Right atrium auricular region (tissue), 2 donors: ENCODE data around the gene OSBPL2. TPM values are rescaled to one million over a fixed set of nuclear protein-coding genes. Genes with fewer than 3 reads are reported as not detected.

Source experiments
- DNase-seq: peaks from one replicate; pipeline ENCODE4 v3.0.0-alpha.2; 2019; ENCODE audit warnings: low spot score
- H3K27ac ChIP-seq, 2 donors: fragments of 200-600 bp; sonication (generic); 1 replicate in 1 of 2; 2 replicates in 1 of 2; pipeline ENCODE4 v1.5.1; 2016 to 2019
- H3K27me3 ChIP-seq, 2 donors: fragments of 200-600 bp; sonication (generic); one replicate each; pipeline versions ENCODE4 v1.5.1 to v1.6.0; 2017 to 2019
- H3K36me3 ChIP-seq: fragments of 200-600 bp; sonication (generic); one replicate; pipeline ENCODE4 v1.5.1; 2016
- H3K4me1 ChIP-seq, 2 donors: fragments of 200-600 bp; sonication (generic); one replicate each; pipeline versions ENCODE4 v1.5.1 to v1.6.0; 2017 to 2019
- H3K4me3 ChIP-seq, 2 donors: fragments of 200-600 bp; sonication (generic); 1 replicate in 1 of 2; 2 replicates in 1 of 2; pipeline ENCODE4 v1.5.1; 2017 to 2019; ENCODE audit warnings: mild to moderate bottlenecking in 1 of 2, moderate library complexity in 1 of 2
- H3K9me3 ChIP-seq, 2 donors: fragments of 200-600 bp; sonication (generic); one replicate each; pipeline ENCODE4 v1.5.1; 2019
- total RNA-seq, 2 donors: library from RNA; depleted of rRNA; stranded (reverse); fragments of >200 nt; gene quantifications; one replicate each; pipeline ENCODE4 v1.1.0, GENCODE V29; 2016
- TF ChIP-seq, protein P1 (sequence below), 2 donors: fragments of 200-600 bp; sonication (generic); IDR thresholded peaks; one replicate each; pipeline ENCODE4 v1.5.1; 2019; ENCODE audit warnings: antibody characterized with exemption in 2 of 2

The OSBPL2 gene
- total RNA-seq, 2 donors from 2014 or later: 27.2 to 29.6 TPM

GRCh38 chr20:62329389-62330377 is 91.4 kb downstream of the OSBPL2 start:
- Histone ChIP-seq H3K4me3 (no peak overlapping the region), H3K27ac (no peak overlapping the region), H3K27me3 (no peaks in the 10 kb centered on the region), H3K36me3 (peaks cover 95% of the 10 kb centered on the region), H3K9me3 (no peaks in the 10 kb centered on the region), H3K4me1 (no peaks in the 10 kb centered on the region)
- no peak for DNase-seq
- TF ChIP-seq, protein P1, sequence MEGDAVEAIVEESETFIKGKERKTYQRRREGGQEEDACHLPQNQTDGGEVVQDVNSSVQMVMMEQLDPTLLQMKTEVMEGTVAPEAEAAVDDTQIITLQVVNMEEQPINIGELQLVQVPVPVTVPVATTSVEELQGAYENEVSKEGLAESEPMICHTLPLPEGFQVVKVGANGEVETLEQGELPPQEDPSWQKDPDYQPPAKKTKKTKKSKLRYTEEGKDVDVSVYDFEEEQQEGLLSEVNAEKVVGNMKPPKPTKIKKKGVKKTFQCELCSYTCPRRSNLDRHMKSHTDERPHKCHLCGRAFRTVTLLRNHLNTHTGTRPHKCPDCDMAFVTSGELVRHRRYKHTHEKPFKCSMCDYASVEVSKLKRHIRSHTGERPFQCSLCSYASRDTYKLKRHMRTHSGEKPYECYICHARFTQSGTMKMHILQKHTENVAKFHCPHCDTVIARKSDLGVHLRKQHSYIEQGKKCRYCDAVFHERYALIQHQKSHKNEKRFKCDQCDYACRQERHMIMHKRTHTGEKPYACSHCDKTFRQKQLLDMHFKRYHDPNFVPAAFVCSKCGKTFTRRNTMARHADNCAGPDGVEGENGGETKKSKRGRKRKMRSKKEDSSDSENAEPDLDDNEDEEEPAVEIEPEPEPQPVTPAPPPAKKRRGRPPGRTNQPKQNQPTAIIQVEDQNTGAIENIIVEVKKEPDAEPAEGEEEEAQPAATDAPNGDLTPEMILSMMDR (IDR thresholded peaks at IDR 0.05): no peak

GRCh38 chr20:62330576-62331317 is 92.4 kb downstream of the OSBPL2 start:
- Histone ChIP-seq H3K27me3 (no peaks in the 10 kb centered on the region), H3K36me3 (peaks cover 91% of the 10 kb centered on the region), H3K4me3 (no peak overlapping the region), H3K9me3 (no peaks in the 10 kb centered on the region), H3K27ac (no peak overlapping the region), H3K4me1 (no peaks in the 10 kb centered on the region)
- no peak for DNase-seq
- TF ChIP-seq, protein P1 (IDR thresholded peaks at IDR 0.05): no peak

- DNase-seq: no peak
- H3K9me3 ChIP-seq: no peaks in the 10 kb centered on the region
- H3K4me1 ChIP-seq: no peaks in the 10 kb centered on the region
- H3K27ac ChIP-seq: no peak overlapping the region
- H3K27me3 ChIP-seq: no peaks in the 10 kb centered on the region
- TF ChIP-seq, protein P1 (IDR thresholded peaks at IDR 0.05): no peak
- peaks cover 89% of the 10 kb centered on the region for H3K36me3 ChIP-seq
- H3K4me3 ChIP-seq: no peak overlapping the region
Observed at GRCh38 chr20:62331347-62331746, 93.0 kb downstream of the OSBPL2 start.

GRCh38 chr20:62332421-62332820 is 94.1 kb downstream of the OSBPL2 start:
- H3K27ac ChIP-seq: no peak overlapping the region
- no peaks in the 10 kb centered on the region for H3K9me3 ChIP-seq
- TF ChIP-seq, protein P1 (IDR thresholded peaks at IDR 0.05): no peak
- no peaks in the 10 kb centered on the region for H3K4me1 ChIP-seq
- H3K36me3 ChIP-seq: peaks cover 88% of the 10 kb centered on the region
- H3K27me3 ChIP-seq: no peaks in the 10 kb centered on the region
- DNase-seq: no peak
- no peak overlapping the region for H3K4me3 ChIP-seq

- TF ChIP-seq, protein P1 (IDR thresholded peaks at IDR 0.05): no peak
- no peak overlapping the region for H3K4me3 ChIP-seq
- peaks cover 88% of the 10 kb centered on the region for H3K36me3 ChIP-seq
- no peaks in the 10 kb centered on the region for H3K9me3 ChIP-seq
- H3K4me1 ChIP-seq: no peaks in the 10 kb centered on the region
- no peaks in the 10 kb centered on the region for H3K27me3 ChIP-seq
- no peak for DNase-seq
- H3K27ac ChIP-seq: no peak overlapping the region
Observed at GRCh38 chr20:62332989-62333819, 94.9 kb downstream of the OSBPL2 start.
